Measurements from ENCODE around the gene SELPLG.

The SELPLG gene

GRCh38 chr12:108635997-108636808 is 2.5 kb upstream of the SELPLG start:
- DNase-seq, result peak; percentile 55
- Histone ChIP-seq H3K4me1 (ENCODE audit: insufficient read depth, low read length) (peaks cover 89% of the 10 kb centered on the region), H3K4me2 (ENCODE audit: insufficient read depth, low read length) (peak overlapping the region; percentile 78), H3K9ac (ENCODE audit: low read depth, low read length) (peak overlapping the region; percentile 86), H3K36me3 (ENCODE audit: insufficient read depth, low read length) (no peaks in the 10 kb centered on the region; the same call in none of the 2 replicates), H3K79me2 (ENCODE audit: insufficient read depth, low read length) (peaks cover 31% of the 10 kb centered on the region), H2AFZ (ENCODE audit: low read depth, low read length) (peak overlapping the region; percentile 26; the same call in 1 of the 2 replicates), H3K4me3 (ENCODE audit: low read depth in 1 of 2, low read length in 2 of 2) (peak overlapping the region in 1 of 2 experiments; percentile 59; a peak in 2 of 4 replicates), H3K27ac (ENCODE audit: low read length) (peak overlapping the region; percentile 95), H3K27me3 (ENCODE audit: insufficient read depth, low read length, poor library complexity) (no peaks in the 10 kb centered on the region), H4K20me1 (ENCODE audit: insufficient read depth, low read length) (no peaks in the 10 kb centered on the region), H3K9me3 (ENCODE audit: insufficient read depth, low read length, severe bottlenecking) (no peaks in the 10 kb centered on the region)
- TF ChIP-seq CTCF (IDR thresholded peaks at IDR 0.05; ENCODE audit: borderline replicate concordance, extremely low read depth, low read length, poor library complexity, severe bottlenecking) (no peak), EZH2 (IDR thresholded peaks at IDR 0.05; ENCODE audit: borderline replicate concordance, low read depth, low read length, severe bottlenecking) (no peak)
- no peak for ATAC-seq (ENCODE audit: insufficient read depth, low read depth)

GRCh38 chr12:108635201-108635996 is 1.7 kb upstream of the SELPLG start:
- Histone ChIP-seq H3K79me2 (ENCODE audit: insufficient read depth, low read length) (peaks cover 39% of the 10 kb centered on the region), H3K4me1 (ENCODE audit: insufficient read depth, low read length) (peaks cover 91% of the 10 kb centered on the region), H3K4me2 (ENCODE audit: insufficient read depth, low read length) (peak overlapping the region; percentile 78), H3K9me3 (ENCODE audit: insufficient read depth, low read length, severe bottlenecking) (no peaks in the 10 kb centered on the region), H2AFZ (ENCODE audit: low read depth, low read length) (peak overlapping the region; percentile 26; the same call in 1 of the 2 replicates), H3K27me3 (ENCODE audit: insufficient read depth, low read length, poor library complexity) (no peaks in the 10 kb centered on the region), H4K20me1 (ENCODE audit: insufficient read depth, low read length) (no peaks in the 10 kb centered on the region), H3K4me3 (ENCODE audit: low read depth in 1 of 2, low read length in 2 of 2) (peak overlapping the region in 1 of 2 experiments; percentile 59; a peak in 2 of 4 replicates), H3K9ac (ENCODE audit: low read depth, low read length) (peak overlapping the region; percentile 86), H3K36me3 (ENCODE audit: insufficient read depth, low read length) (no peaks in the 10 kb centered on the region; the same call in none of the 2 replicates), H3K27ac (ENCODE audit: low read length) (peak overlapping the region; percentile 95)
- TF ChIP-seq EZH2 (IDR thresholded peaks at IDR 0.05; ENCODE audit: borderline replicate concordance, low read depth, low read length, severe bottlenecking) (no peak), CTCF (IDR thresholded peaks at IDR 0.05; ENCODE audit: borderline replicate concordance, extremely low read depth, low read length, poor library complexity, severe bottlenecking) (peak; percentile 8)
- ATAC-seq (ENCODE audit: insufficient read depth, low read depth), result peak; percentile 47
- peak; percentile 83 for DNase-seq

- TF ChIP-seq CTCF (IDR thresholded peaks at IDR 0.05; ENCODE audit: borderline replicate concordance, extremely low read depth, low read length, poor library complexity, severe bottlenecking) (peak; percentile 52), EZH2 (IDR thresholded peaks at IDR 0.05; ENCODE audit: borderline replicate concordance, low read depth, low read length, severe bottlenecking) (no peak)
- Histone ChIP-seq H3K4me2 (ENCODE audit: insufficient read depth, low read length) (peak overlapping the region; percentile 78), H3K27ac (ENCODE audit: low read length) (peak overlapping the region; percentile 95), H2AFZ (ENCODE audit: low read depth, low read length) (peak overlapping the region; percentile 48; the same call in 1 of the 2 replicates), H4K20me1 (ENCODE audit: insufficient read depth, low read length) (no peaks in the 10 kb centered on the region), H3K9ac (ENCODE audit: low read depth, low read length) (peak overlapping the region; percentile 86), H3K79me2 (ENCODE audit: insufficient read depth, low read length) (peaks cover 49% of the 10 kb centered on the region), H3K9me3 (ENCODE audit: insufficient read depth, low read length, severe bottlenecking) (no peaks in the 10 kb centered on the region), H3K4me3 (ENCODE audit: low read depth in 1 of 2, low read length in 2 of 2) (peak overlapping the region in 1 of 2 experiments; percentile 59; a peak in 2 of 4 replicates), H3K4me1 (ENCODE audit: insufficient read depth, low read length) (peaks cover 100% of the 10 kb centered on the region), H3K27me3 (ENCODE audit: insufficient read depth, low read length, poor library complexity) (no peaks in the 10 kb centered on the region), H3K36me3 (ENCODE audit: insufficient read depth, low read length) (peaks cover 4% of the 10 kb centered on the region; the same call in 1 of the 2 replicates)
- DNase-seq (peak; percentile 91), ATAC-seq (ENCODE audit: insufficient read depth, low read depth) (peak; percentile 42)
These were observed 652 bp upstream of the SELPLG start for GRCh38 chr12:108634341-108634751.
